MCF 10A (cell line): ENCODE results near the gene PPP2R2B. TPM values are rescaled to one million over a fixed set of nuclear protein-coding genes. Genes with fewer than 3 reads are reported as not detected.
"Not testable (repeated sequence)": the region's sequence is repeated elsewhere in the genome, so short reads cannot be mapped to it uniquely, and the experiment has no call there.

ENCODE experiments used
- BruUV-seq: library from RNA; stranded (reverse); fragments of 400-500 nt; replicated peaks from 2 replicates; lab custom pipeline; 2021; lab: Mats Ljungman, UMichigan
- CTCF ChIA-PET: fragments of 300-600 bp; sonication (Branson Sonifier 250); formaldehyde crosslinking; extraction: SDS; loops from one replicate; lab custom pipeline; 2021; ENCODE audit warnings: antibody characterized with exemption, inconsistent platforms; lab: Yijun Ruan, JAX
- POLR2A ChIA-PET: fragments of 300-600, 350-650 bp; sonication (Branson Sonifier 250); formaldehyde crosslinking; extraction: SDS; loops from one replicate; lab custom pipeline; 2020; ENCODE audit warnings: antibody characterized with exemption, inconsistent platforms; lab: Yijun Ruan, JAX
- DNase-seq: peaks from one replicate; pipeline ENCODE4 v3.0.0-alpha.2; 2018; ENCODE audit not compliant: unreplicated experiment
- H3K27ac Mint-ChIP-seq: one replicate; pipeline ENCODE4 v1.8.0; 2022; ENCODE audit warnings: mild to moderate bottlenecking, low read depth, mixed read lengths; ENCODE audit not compliant: unreplicated experiment
- H3K27me3 Mint-ChIP-seq: one replicate; pipeline ENCODE4 v1.8.0; 2022; ENCODE audit warnings: mixed read lengths; ENCODE audit not compliant: insufficient read depth, unreplicated experiment
- H3K36me3 Mint-ChIP-seq: one replicate; pipeline ENCODE4 v1.8.0; 2022; ENCODE audit warnings: mild to moderate bottlenecking, moderate library complexity, mixed read lengths; ENCODE audit not compliant: insufficient read depth, unreplicated experiment
- H3K4me1 Mint-ChIP-seq: one replicate; pipeline ENCODE4 v1.8.0; 2022; ENCODE audit warnings: mixed read lengths; ENCODE audit not compliant: insufficient read depth, unreplicated experiment
- H3K4me3 Mint-ChIP-seq: one replicate; pipeline ENCODE4 v1.8.0; 2022; ENCODE audit warnings: mild to moderate bottlenecking, moderate library complexity, mixed read lengths; ENCODE audit not compliant: unreplicated experiment
- H3K9me3 Mint-ChIP-seq: one replicate; pipeline ENCODE4 v1.8.0; 2022; ENCODE audit warnings: mixed read lengths; ENCODE audit not compliant: unreplicated experiment
- CTCF ChIP-seq: fragments of 200-600 bp; IDR thresholded peaks from one replicate; pipeline ENCODE4 v1.8.0; 2022; ENCODE audit warnings: antibody characterized with exemption, mild to moderate bottlenecking; ENCODE audit not compliant: unreplicated experiment
- intact Hi-C: fragments of 100-400 bp; cut with micrococcal nuclease; formaldehyde crosslinking; loops from 2 replicates; pipeline ENCODE4 v1.14.1; 2022
- total RNA-seq: library from RNA; stranded (reverse); gene quantifications from 2 replicates; pipeline ENCODE4 v1.2.3, GENCODE V29; 2022

PPP2R2B gene
- total RNA-seq, 1 experiment from 2014 or later: 0.54 TPM

GRCh38 chr5:146731909-146732659 lies 146.5 kb downstream of the PPP2R2B start:
- BruUV-seq: no TSS peak
- no peaks in the 10 kb centered on the region for H3K27me3 Mint-ChIP-seq
- peak overlapping the region; percentile 3 for H3K27ac Mint-ChIP-seq
- DNase-seq: peak; percentile 82
- intact Hi-C loops: no loop called here
- ChIA-PET POLR2A (interaction anchor here (0.7 to 0.9 kb wide), 3 partner anchors 24 to 57 kb away, joined by 3 to 4 read pairs (median 4); no protein-coding TSS in a partner anchor), CTCF (interaction anchor here (0.7 to 1.2 kb wide), 4 partner anchors 8 to 234 kb away, joined by 3 read pairs; no protein-coding TSS in a partner anchor)
- H3K4me3 Mint-ChIP-seq: no peak overlapping the region
- H3K4me1 Mint-ChIP-seq: peaks cover 14% of the 10 kb centered on the region
- peaks cover 9% of the 10 kb centered on the region for H3K9me3 Mint-ChIP-seq
- TF ChIP-seq CTCF: no peak
- no peaks in the 10 kb centered on the region for H3K36me3 Mint-ChIP-seq

GRCh38 chr5:146728746-146729145 lies 149.8 kb downstream of the PPP2R2B start:
- intact Hi-C loops, H3K27ac Mint-ChIP-seq, H3K4me3 Mint-ChIP-seq, H3K9me3 Mint-ChIP-seq, H3K36me3 Mint-ChIP-seq, H3K27me3 Mint-ChIP-seq, DNase-seq, POLR2A ChIA-PET, CTCF ChIA-PET, BruUV-seq: not testable (repeated sequence)
- H3K4me1 Mint-ChIP-seq: peaks cover 14% of the 10 kb centered on the region

- H3K9me3 Mint-ChIP-seq: peaks cover 9% of the 10 kb centered on the region
- no TSS peak for BruUV-seq
- H3K4me3 Mint-ChIP-seq: no peak overlapping the region
- POLR2A ChIA-PET: no interaction called here
- peaks cover 18% of the 10 kb centered on the region for H3K4me1 Mint-ChIP-seq
- no peak overlapping the region for H3K27ac Mint-ChIP-seq
- intact Hi-C loops: no loop called here
- no peaks in the 10 kb centered on the region for H3K36me3 Mint-ChIP-seq
- CTCF ChIA-PET: interaction anchor here (1.0 kb wide), 1 partner anchor 27 kb away, joined by 3 read pairs; no protein-coding TSS in a partner anchor
- DNase-seq: no peak
- TF ChIP-seq CTCF: no peak
- no peaks in the 10 kb centered on the region for H3K27me3 Mint-ChIP-seq
These were observed 151.7 kb downstream of the PPP2R2B start for GRCh38 chr5:146726891-146727290.

- ChIA-PET CTCF (interaction anchor here (0.5 to 0.8 kb wide), 2 partner anchors 209 to 835 kb away, joined by 3 read pairs; no protein-coding TSS in a partner anchor), POLR2A (interaction anchor here (0.6 kb wide), 1 partner anchor 187 kb away, joined by 3 read pairs; no protein-coding TSS in a partner anchor)
- Mint-ChIP-seq H3K36me3 (no peaks in the 10 kb centered on the region), H3K4me1 (peaks cover 11% of the 10 kb centered on the region), H3K27me3 (no peaks in the 10 kb centered on the region), H3K27ac (no peak overlapping the region), H3K4me3 (no peak overlapping the region), H3K9me3 (peaks cover 9% of the 10 kb centered on the region)
- no peak for DNase-seq
- TF ChIP-seq CTCF: no peak
- BruUV-seq: no TSS peak
- intact Hi-C loops: no loop called here
These were observed 152.5 kb downstream of the PPP2R2B start for GRCh38 chr5:146726020-146726419.
